H9 (cell line): ENCODE results near the gene IL1RN. TPM values are rescaled to one million over a fixed set of nuclear protein-coding genes. Genes with fewer than 3 reads are reported as not detected.

Source experiments
- DNase-seq: peaks from one replicate; pipeline ENCODE4 v3.0.0-alpha.2; 2017
- H2AFZ ChIP-seq: one replicate; pipeline ENCODE4 v1.6.1; 2013; ENCODE audit warnings: mild to moderate bottlenecking, low read length, control low read depth, moderate library complexity
- H2AK5ac ChIP-seq: 2 replicates; pipeline ENCODE4 v1.6.1; 2013; ENCODE audit warnings: low read length, control low read depth, mixed read lengths; ENCODE audit not compliant: insufficient read length
- H2BK120ac ChIP-seq: one replicate; pipeline ENCODE4 v1.6.1; 2013; ENCODE audit warnings: low read depth, mild to moderate bottlenecking, low read length, control low read depth, inconsistent platforms; ENCODE audit not compliant: poor library complexity, severe bottlenecking
- H2BK12ac ChIP-seq: 2 replicates; pipeline ENCODE4 v1.6.1; 2013; ENCODE audit warnings: low read length, control low read depth, mixed read lengths, low read depth; ENCODE audit not compliant: insufficient read length
- H2BK15ac ChIP-seq: 2 replicates; pipeline ENCODE4 v1.6.1; 2013; ENCODE audit warnings: low read depth, low read length, control low read depth
- H2BK20ac ChIP-seq: one replicate; pipeline ENCODE4 v1.6.1; 2013; ENCODE audit warnings: low read depth, mild to moderate bottlenecking, low read length, control low read depth, inconsistent platforms; ENCODE audit not compliant: poor library complexity, severe bottlenecking
- H2BK5ac ChIP-seq: 2 replicates; pipeline ENCODE4 v1.6.1; 2013; ENCODE audit warnings: low read length, control low read depth, mixed read lengths; ENCODE audit not compliant: insufficient read length
- H3K14ac ChIP-seq: 2 replicates; pipeline ENCODE4 v1.6.1; 2013; ENCODE audit warnings: low read length, control low read depth; ENCODE audit not compliant: insufficient read depth
- H3K18ac ChIP-seq: 2 replicates; pipeline ENCODE4 v1.6.1; 2013; ENCODE audit warnings: low read depth, mild to moderate bottlenecking, mixed read lengths, low read length, control low read depth; ENCODE audit not compliant: insufficient read length
- H3K23ac ChIP-seq: 2 replicates; pipeline ENCODE4 v1.6.1; 2013; ENCODE audit warnings: low read length, control low read depth, mixed read lengths, low read depth; ENCODE audit not compliant: insufficient read length
- H3K23me2 ChIP-seq: 2 replicates; pipeline ENCODE4 v1.6.1; 2013; ENCODE audit warnings: low read depth, mild to moderate bottlenecking, mixed read lengths, low read length, control low read depth; ENCODE audit not compliant: insufficient read length, poor library complexity, severe bottlenecking
- H3K27ac ChIP-seq: 2 replicates; pipeline ENCODE4 v1.5.1; 2013; ENCODE audit warnings: low read length, control low read depth, mixed read lengths, low read depth; ENCODE audit not compliant: insufficient read length
- H3K27me3 ChIP-seq: 2 replicates; pipeline ENCODE4 v1.6.1; 2013; ENCODE audit warnings: low read length, control low read depth, inconsistent platforms; ENCODE audit not compliant: insufficient read depth
- H3K4ac ChIP-seq: 2 replicates; pipeline ENCODE4 v1.6.1; 2013; ENCODE audit warnings: low read depth, mild to moderate bottlenecking, control low read depth, inconsistent platforms, low read length, moderate library complexity
- H3K4me1 ChIP-seq: 2 replicates; pipeline ENCODE4 v1.6.1; 2013; ENCODE audit warnings: low read length, control low read depth, inconsistent platforms; ENCODE audit not compliant: insufficient read depth
- H3K4me2 ChIP-seq: 2 replicates; pipeline ENCODE4 v1.6.1; 2013; ENCODE audit warnings: low read length, control low read depth, mixed read lengths; ENCODE audit not compliant: insufficient read length, insufficient read depth
- H3K56ac ChIP-seq: 2 replicates; pipeline ENCODE4 v1.6.1; 2013; ENCODE audit warnings: low read depth, mild to moderate bottlenecking, mixed read lengths, low read length, control low read depth; ENCODE audit not compliant: insufficient read length
- H3K79me1 ChIP-seq: 2 replicates; pipeline ENCODE4 v1.6.1; 2013; ENCODE audit warnings: low read depth, mild to moderate bottlenecking, moderate library complexity, low read length, control low read depth, inconsistent platforms; ENCODE audit not compliant: insufficient read depth, poor library complexity, severe bottlenecking
- H3K79me2 ChIP-seq: 2 replicates; pipeline ENCODE4 v1.6.1; 2013; ENCODE audit warnings: low read length, control low read depth, inconsistent platforms; ENCODE audit not compliant: insufficient read depth
- H3K9ac ChIP-seq: 2 replicates; pipeline ENCODE4 v1.6.1; 2013; ENCODE audit warnings: low read length, control low read depth, mixed read lengths; ENCODE audit not compliant: insufficient read length; ENCODE audit errors: extremely low read depth
- H3K9me3 ChIP-seq: one replicate; pipeline ENCODE4 v1.6.1; 2013; ENCODE audit warnings: low read depth, low read length, inconsistent platforms; ENCODE audit not compliant: control insufficient read depth
- H3T11ph ChIP-seq: one replicate; pipeline ENCODE4 v1.6.1; 2013; ENCODE audit warnings: mild to moderate bottlenecking, low read length, control low read depth, inconsistent platforms
- H4K20me1 ChIP-seq: one replicate; pipeline ENCODE4 v1.6.1; 2013; ENCODE audit not compliant: control insufficient read depth, insufficient read length, insufficient read depth
- H4K5ac ChIP-seq: 2 replicates; pipeline ENCODE4 v1.6.1; 2013; ENCODE audit warnings: low read depth, mild to moderate bottlenecking, mixed read lengths, low read length, control low read depth; ENCODE audit not compliant: insufficient read length
- H4K8ac ChIP-seq: replicated peaks from 2 replicates; pipeline ENCODE4 v1.6.1; 2013; ENCODE audit warnings: low read length, control low read depth, mixed read lengths, low read depth; ENCODE audit not compliant: insufficient read length
- H4K91ac ChIP-seq: 2 replicates; pipeline ENCODE4 v1.6.1; 2013; ENCODE audit warnings: low read depth, mild to moderate bottlenecking, moderate library complexity, mixed read lengths, low read length, control low read depth; ENCODE audit not compliant: insufficient read length
- H3K27ac Mint-ChIP-seq, 3 experiments: 2 replicates in 2 of 3; 3 replicates in 1 of 3; pipeline ENCODE4 v1.8.0; 2020 to 2021; ENCODE audit warnings: mixed read lengths in 3 of 3, mild to moderate bottlenecking in 1 of 3, moderate library complexity in 1 of 3
- H3K27me3 Mint-ChIP-seq: 2 replicates; pipeline ENCODE4 v1.8.0; 2021; ENCODE audit warnings: low read depth, mild to moderate bottlenecking, moderate library complexity, mixed read lengths
- H3K36me3 Mint-ChIP-seq, 3 experiments: 2 replicates in 2 of 3; 3 replicates in 1 of 3; pipeline ENCODE4 v1.8.0; 2020 to 2021; ENCODE audit warnings: low read depth in 3 of 3, mixed read lengths in 3 of 3; ENCODE audit not compliant: insufficient read depth in 1 of 3
- H3K4me1 Mint-ChIP-seq, 2 experiments: 2 replicates each; pipeline ENCODE4 v1.8.0; 2020; ENCODE audit warnings: mixed read lengths in 2 of 2
- H3K4me3 Mint-ChIP-seq, 2 experiments: 2 replicates in 1 of 2; 3 replicates in 1 of 2; pipeline ENCODE4 v1.8.0; 2020 to 2021; ENCODE audit warnings: mild to moderate bottlenecking in 2 of 2, mixed read lengths in 2 of 2, moderate library complexity in 1 of 2
- H3K9me3 Mint-ChIP-seq, 2 experiments: 2 replicates in 1 of 2; 3 replicates in 1 of 2; pipeline ENCODE4 v1.8.0; 2020; ENCODE audit warnings: mild to moderate bottlenecking in 2 of 2, mixed read lengths in 2 of 2, moderate library complexity in 1 of 2
- WGBS: extraction: QIAGEN DNeasy Blood & Tissue Kit; methylation state at CpG from one replicate; pipeline ENCODE4 v1.1.7; 2013; ENCODE audit warnings: missing lambda C conversion rate, low lambda C conversion rate, mixed read lengths; ENCODE audit not compliant: insufficient read length; ENCODE audit errors: extremely low coverage; 5-methylcytosine and 5-hydroxymethylcytosine counted together
- total RNA-seq: library from RNA; stranded (reverse); gene quantifications from 2 replicates; pipeline ENCODE4 v1.2.1, GENCODE V29; 2021
- TF ChIP-seq, protein P1 (sequence below): fragments of 200-600 bp; sonication (generic); conservative IDR thresholded peaks from 3 replicates; pipeline ENCODE4 v1.8.0; 2021; ENCODE audit warnings: antibody characterized with exemption, mild to moderate bottlenecking

IL1RN gene
- total RNA-seq, 1 experiment from 2014 or later: not detected

DNA sequence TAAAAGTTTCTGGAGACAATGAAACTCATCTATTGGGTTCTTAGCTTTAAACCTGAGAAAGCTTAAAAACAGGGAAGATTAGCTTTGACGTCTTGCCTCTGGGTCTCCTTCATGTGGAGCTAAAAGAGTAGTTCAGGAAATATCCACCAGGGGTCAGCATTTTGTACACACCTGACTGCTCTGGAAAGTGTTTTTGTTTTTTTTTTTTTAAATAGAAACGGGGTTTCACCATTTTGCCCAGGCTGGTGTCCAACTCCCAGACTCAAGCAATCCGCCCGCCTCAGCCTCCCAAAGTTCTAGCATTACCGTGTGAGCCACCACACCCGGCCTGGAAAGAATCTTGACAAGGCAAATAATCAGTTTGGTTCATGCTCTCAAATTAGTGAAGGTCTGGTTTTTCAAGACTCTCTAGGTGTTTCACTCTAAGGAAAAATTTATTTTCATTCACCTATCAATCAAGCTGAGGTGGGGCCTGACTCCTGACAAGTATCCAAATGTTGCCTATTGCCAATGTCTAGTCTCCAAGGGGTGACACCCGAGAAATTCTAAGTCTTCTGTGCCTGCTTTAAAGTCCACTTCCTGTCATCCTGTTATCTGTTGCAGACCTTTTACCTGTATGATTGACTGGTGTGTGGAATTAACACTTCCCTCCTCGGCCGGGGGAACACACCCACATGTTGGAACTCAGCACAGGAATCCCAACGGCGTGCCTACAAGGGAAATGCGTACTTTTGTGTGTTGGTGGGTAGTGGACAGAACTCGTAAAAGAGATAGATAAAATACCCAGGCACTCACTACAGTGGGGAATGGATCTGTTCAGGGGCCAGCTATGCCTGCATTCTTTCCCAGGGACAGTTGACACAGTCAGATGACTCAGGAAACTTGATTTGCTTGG, 11.3 kb downstream of the IL1RN start:
- Histone ChIP-seq H4K5ac (no peak overlapping the region), H2BK120ac (peak overlapping the region; percentile 56), H3K79me1 (no peaks in the 10 kb centered on the region), H3K9ac (no peak overlapping the region), H3K56ac (no peak overlapping the region), H2AFZ (peak overlapping the region; percentile 92), H2BK20ac (no peak overlapping the region), H3K27ac (no peak overlapping the region), H3K27me3 (no peaks in the 10 kb centered on the region), H3K79me2 (no peaks in the 10 kb centered on the region), H3K23ac (no peak overlapping the region), H4K8ac (no peak overlapping the region), H3K23me2 (no peaks in the 10 kb centered on the region), H4K20me1 (no peaks in the 10 kb centered on the region), H3K4me2 (no peak overlapping the region), H3K14ac (no peak overlapping the region), H2BK12ac (no peak overlapping the region), H2BK15ac (no peak overlapping the region), H3K4me1 (no peaks in the 10 kb centered on the region), H2BK5ac (no peak overlapping the region), H2AK5ac (no peak overlapping the region), H3T11ph (no peak overlapping the region), H4K91ac (peak overlapping the region; percentile 63), H3K9me3 (no peaks in the 10 kb centered on the region), H3K18ac (no peak overlapping the region), H3K4ac (no peak overlapping the region)
- DNase-seq: no peak
- Mint-ChIP-seq H3K4me3 (no peak overlapping the region), H3K27ac (peak overlapping the region in 1 of 3 experiments; percentile 15; a peak in 1 of 7 replicates), H3K36me3 (no peaks in the 10 kb centered on the region), H3K4me1 (peaks cover 0 to 5% of the 10 kb centered on the region in 2 experiments; a peak in 2 of 4 replicates), H3K9me3 (no peaks in the 10 kb centered on the region), H3K27me3 (no peaks in the 10 kb centered on the region; the same call in 1 of the 2 replicates)
- TF ChIP-seq, protein P1, sequence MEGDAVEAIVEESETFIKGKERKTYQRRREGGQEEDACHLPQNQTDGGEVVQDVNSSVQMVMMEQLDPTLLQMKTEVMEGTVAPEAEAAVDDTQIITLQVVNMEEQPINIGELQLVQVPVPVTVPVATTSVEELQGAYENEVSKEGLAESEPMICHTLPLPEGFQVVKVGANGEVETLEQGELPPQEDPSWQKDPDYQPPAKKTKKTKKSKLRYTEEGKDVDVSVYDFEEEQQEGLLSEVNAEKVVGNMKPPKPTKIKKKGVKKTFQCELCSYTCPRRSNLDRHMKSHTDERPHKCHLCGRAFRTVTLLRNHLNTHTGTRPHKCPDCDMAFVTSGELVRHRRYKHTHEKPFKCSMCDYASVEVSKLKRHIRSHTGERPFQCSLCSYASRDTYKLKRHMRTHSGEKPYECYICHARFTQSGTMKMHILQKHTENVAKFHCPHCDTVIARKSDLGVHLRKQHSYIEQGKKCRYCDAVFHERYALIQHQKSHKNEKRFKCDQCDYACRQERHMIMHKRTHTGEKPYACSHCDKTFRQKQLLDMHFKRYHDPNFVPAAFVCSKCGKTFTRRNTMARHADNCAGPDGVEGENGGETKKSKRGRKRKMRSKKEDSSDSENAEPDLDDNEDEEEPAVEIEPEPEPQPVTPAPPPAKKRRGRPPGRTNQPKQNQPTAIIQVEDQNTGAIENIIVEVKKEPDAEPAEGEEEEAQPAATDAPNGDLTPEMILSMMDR: peak; percentile 83
- no CpG with 5 or more reads among the region's 13 CpGs for WGBS
